Keratinocyte (primary cell): ENCODE data around the gene ANTKMT. TPM values are rescaled to one million over a fixed set of nuclear protein-coding genes. Genes with fewer than 3 reads are reported as not detected.

Source experiments
- DNase-seq: peaks from one replicate; pipeline ENCODE4 v3.0.0-alpha.2; 2011; ENCODE audit warnings: low read depth, missing footprints, low spot score
- FAIRE-seq: peaks from 2 replicates; lab custom pipeline; 2011; peaks lifted over from hg19 to GRCh38; lab: Jason Lieb, UNC
- H2AFZ ChIP-seq: 2 replicates; pipeline ENCODE4 v1.6.0; 2012; ENCODE audit warnings: low read length, control low read depth, inconsistent platforms; ENCODE audit not compliant: control insufficient read depth
- H3K27ac ChIP-seq: 2 replicates; pipeline ENCODE4 v1.5.1; 2011; ENCODE audit warnings: low read length; ENCODE audit not compliant: control insufficient read depth, insufficient read depth
- H3K27me3 ChIP-seq: 3 replicates; pipeline ENCODE4 v1.6.0; 2011; ENCODE audit warnings: low read length; ENCODE audit not compliant: control insufficient read depth, insufficient read depth; ENCODE audit errors: extremely low read depth
- H3K36me3 ChIP-seq, 2 experiments: 2 replicates in 1 of 2; 3 replicates in 1 of 2; pipeline ENCODE4 v1.5.1; 2011; ENCODE audit warnings: low read length in 2 of 2, mild to moderate bottlenecking in 1 of 2; ENCODE audit not compliant: control insufficient read depth in 2 of 2, insufficient read depth in 2 of 2; ENCODE audit errors: extremely low read depth in 1 of 2
- H3K4me1 ChIP-seq: 3 replicates; pipeline ENCODE4 v1.5.1; 2011; ENCODE audit warnings: low read length; ENCODE audit not compliant: control insufficient read depth, insufficient read depth; ENCODE audit errors: extremely low read depth
- H3K4me2 ChIP-seq: 3 replicates; pipeline ENCODE4 v1.6.0; 2011; ENCODE audit warnings: low read depth, low read length; ENCODE audit not compliant: control insufficient read depth, insufficient read depth; ENCODE audit errors: extremely low read depth
- H3K4me3 ChIP-seq, 3 experiments: fragments of 200-600 bp in 1 of 3; sonication (generic) in 1 of 3; 2 replicates in 2 of 3; 3 replicates in 1 of 3; pipeline ENCODE4 v1.5.1; 2011 to 2016; ENCODE audit warnings: low read length in 3 of 3, mild to moderate bottlenecking in 3 of 3, control low read depth in 2 of 3, inconsistent platforms in 1 of 3, low read depth in 1 of 3, mixed read lengths in 1 of 3, mixed run types in 1 of 3, moderate library complexity in 1 of 3; ENCODE audit not compliant: control insufficient read depth in 2 of 3, insufficient read depth in 2 of 3; ENCODE audit errors: extremely low read depth in 1 of 3
- H3K79me2 ChIP-seq: 2 replicates; pipeline ENCODE4 v1.6.0; 2012; ENCODE audit warnings: low read length; ENCODE audit not compliant: control insufficient read depth, insufficient read depth
- H3K9ac ChIP-seq: 3 replicates; pipeline ENCODE4 v1.6.0; 2011; ENCODE audit warnings: low read length; ENCODE audit not compliant: control insufficient read depth, insufficient read depth; ENCODE audit errors: extremely low read depth
- H3K9me1 ChIP-seq: 3 replicates; pipeline ENCODE4 v1.6.0; 2011; ENCODE audit warnings: low read length; ENCODE audit not compliant: control insufficient read depth, insufficient read depth; ENCODE audit errors: extremely low read depth
- H3K9me3 ChIP-seq: 2 replicates; pipeline ENCODE4 v1.5.1; 2012; ENCODE audit warnings: low read depth, low read length; ENCODE audit not compliant: control insufficient read depth
- H4K20me1 ChIP-seq: 3 replicates; pipeline ENCODE4 v1.6.0; 2011; ENCODE audit warnings: low read length; ENCODE audit not compliant: control insufficient read depth, insufficient read depth; ENCODE audit errors: extremely low read depth
- CTCF ChIP-seq, 3 experiments: IDR thresholded peaks in 1 of 3; conservative IDR thresholded peaks in 1 of 3; optimal IDR thresholded peaks in 1 of 3; 2 replicates in 2 of 3; 3 replicates in 1 of 3; pipeline versions ENCODE3 to v1.5.1; 2011; ENCODE audit warnings: low read length in 3 of 3, mild to moderate bottlenecking in 3 of 3, moderate library complexity in 2 of 3, control low read depth in 1 of 3, inconsistent platforms in 1 of 3; ENCODE audit not compliant: insufficient read depth in 2 of 3; ENCODE audit errors: extremely low read depth in 1 of 3
- EZH2 ChIP-seq: IDR thresholded peaks from one replicate; pipeline ENCODE4 v1.6.1; 2012; ENCODE audit warnings: inconsistent platforms, mild to moderate bottlenecking, low read length, moderate library complexity
- dilution Hi-C: fragments of 300-500 bp; cut with MboI; formaldehyde crosslinking; loops from one replicate; pipeline ENCODE4 v1.7.0; 2020; ENCODE audit warnings: low sequenced_read_pairs; ENCODE audit not compliant: extremely low pct_ligation_motif_present
- polyA plus RNA-seq, 5 experiments: library from polyadenylated mRNA; depleted of rRNA in 3 of 5; stranded (reverse) in 3 of 5; stranded (forward) in 1 of 5; unstranded in 1 of 5; fragments of >200 nt; gene quantifications; 1 replicate in 1 of 5; 2 replicates in 3 of 5; 3 replicates in 1 of 5; pipeline versions ENCODE4 v1.2.1 to v1.2.3, GENCODE V29; 2011 to 2012; ENCODE audit warnings: missing spikeins in 2 of 5, low read depth in 1 of 5, low replicate concordance in 1 of 5

The ANTKMT gene
- polyA plus RNA-seq, 1 donor (not counting 4 experiments of a cell fraction or from before 2014, with no cell fraction given), result 5.6 TPM

- dilution Hi-C loops, result no loop called here
- peaks cover 27% of the 10 kb centered on the region for H3K4me1 ChIP-seq
- H3K4me2 ChIP-seq, result no peak overlapping the region
These were observed 3.3 kb upstream of the ANTKMT start for GRCh38 chr16:717450-718245.

GRCh38 chr16:718389-718788 is 2.6 kb upstream of the ANTKMT start:
- no peak overlapping the region for H3K4me3 ChIP-seq
- H3K4me2 ChIP-seq, result no peak overlapping the region
- H3K4me1 ChIP-seq, result peaks cover 27% of the 10 kb centered on the region
- no peak overlapping the region for H2AFZ ChIP-seq
- H3K27me3 ChIP-seq, result no peaks in the 10 kb centered on the region
- H3K9me3 ChIP-seq, result no peaks in the 10 kb centered on the region
- no peak overlapping the region for H3K27ac ChIP-seq
- peaks cover 0 to 1% of the 10 kb centered on the region in 2 experiments for H3K36me3 ChIP-seq
- TF ChIP-seq EZH2 (no peak), CTCF (optimal IDR thresholded peaks at IDR 0.05 in 1 of 3, IDR thresholded peaks at IDR 0.05 in 1 of 3, conservative IDR thresholded peaks at IDR 0.05 in 1 of 3; ENCODE audit: extremely low read depth in 1 of 3, insufficient read depth in 2 of 3, low read length in 3 of 3) (no peak)
- peaks cover 2% of the 10 kb centered on the region for H3K9me1 ChIP-seq
- no peak for FAIRE-seq
- H3K9ac ChIP-seq, result no peak overlapping the region
- H3K79me2 ChIP-seq, result peaks cover 8% of the 10 kb centered on the region
- peaks cover 7% of the 10 kb centered on the region for H4K20me1 ChIP-seq
- dilution Hi-C loops, result no loop called here
- no peak for DNase-seq

More at GRCh38 chr16:717450-718245, 3.3 kb upstream of the ANTKMT start:
- DNase-seq (no peak), FAIRE-seq (no peak)
- Histone ChIP-seq H3K27me3 (no peaks in the 10 kb centered on the region), H3K9ac (no peak overlapping the region), H3K9me3 (no peaks in the 10 kb centered on the region), H2AFZ (no peak overlapping the region), H3K9me1 (peaks cover 2% of the 10 kb centered on the region), H3K4me3 (no peak overlapping the region), H3K79me2 (peaks cover 8% of the 10 kb centered on the region), H4K20me1 (peaks cover 7% of the 10 kb centered on the region), H3K36me3 (peaks cover 0 to under 1% of the 10 kb centered on the region in 2 experiments), H3K27ac (no peak overlapping the region)
- TF ChIP-seq EZH2 (no peak), CTCF (optimal IDR thresholded peaks at IDR 0.05 in 1 of 3, IDR thresholded peaks at IDR 0.05 in 1 of 3, conservative IDR thresholded peaks at IDR 0.05 in 1 of 3; ENCODE audit: extremely low read depth in 1 of 3, insufficient read depth in 2 of 3, low read length in 3 of 3) (no peak)
